Rectal smooth muscle tissue (tissue), 1 donor: ENCODE measurements around the gene LINS1.

Experiments used
- H3K27ac ChIP-seq: one replicate; pipeline ENCODE4 v1.7.0; 2013; ENCODE audit warnings: low read depth, low read length, inconsistent platforms
- H3K27me3 ChIP-seq: one replicate; pipeline ENCODE4 v1.7.0; 2013; ENCODE audit warnings: low read length; ENCODE audit not compliant: control insufficient read depth, insufficient read depth
- H3K36me3 ChIP-seq: one replicate; pipeline ENCODE4 v1.7.0; 2013; ENCODE audit warnings: low read length; ENCODE audit not compliant: control insufficient read depth, insufficient read depth
- H3K4me1 ChIP-seq: one replicate; pipeline ENCODE4 v1.7.0; 2013; ENCODE audit warnings: low read length; ENCODE audit not compliant: control insufficient read depth, insufficient read depth
- H3K4me3 ChIP-seq: one replicate; pipeline ENCODE4 v1.7.0; 2013; ENCODE audit warnings: low read length
- H3K9ac ChIP-seq: one replicate; pipeline ENCODE4 v1.7.0; 2013; ENCODE audit warnings: low read length

Gene LINS1

GRCh38 chr15:100536733-100537132 lies 65.3 kb downstream of the LINS1 start:
- Histone ChIP-seq H3K4me1 (no peaks in the 10 kb centered on the region), H3K9ac (no peak overlapping the region), H3K27ac (no peak overlapping the region), H3K4me3 (no peak overlapping the region), H3K27me3 (no peaks in the 10 kb centered on the region), H3K36me3 (no peaks in the 10 kb centered on the region)

- Histone ChIP-seq H3K27me3 (no peaks in the 10 kb centered on the region), H3K36me3 (no peaks in the 10 kb centered on the region), H3K4me3 (no peak overlapping the region), H3K27ac (no peak overlapping the region), H3K9ac (no peak overlapping the region), H3K4me1 (no peaks in the 10 kb centered on the region)
Observed at GRCh38 chr15:100533886-100534285, 68.1 kb downstream of the LINS1 start.

GRCh38 chr15:100531823-100532327 lies 70.1 kb downstream of the LINS1 start:
- Histone ChIP-seq H3K36me3 (no peaks in the 10 kb centered on the region), H3K27ac (no peak overlapping the region), H3K27me3 (no peaks in the 10 kb centered on the region), H3K9ac (no peak overlapping the region), H3K4me3 (no peak overlapping the region), H3K4me1 (no peaks in the 10 kb centered on the region)

- Histone ChIP-seq H3K27ac (no peak overlapping the region), H3K36me3 (no peaks in the 10 kb centered on the region), H3K27me3 (no peaks in the 10 kb centered on the region), H3K9ac (no peak overlapping the region), H3K4me1 (peaks cover 3% of the 10 kb centered on the region), H3K4me3 (no peak overlapping the region)
Observed at GRCh38 chr15:100531204-100531603, 70.8 kb downstream of the LINS1 start.

GRCh38 chr15:100529556-100529955 lies 72.4 kb downstream of the LINS1 start:
- Histone ChIP-seq H3K27ac (no peak overlapping the region), H3K27me3 (no peaks in the 10 kb centered on the region), H3K9ac (no peak overlapping the region), H3K36me3 (no peaks in the 10 kb centered on the region), H3K4me1 (peaks cover 9% of the 10 kb centered on the region), H3K4me3 (no peak overlapping the region)

GRCh38 chr15:100528833-100529428 lies 73.1 kb downstream of the LINS1 start, which contains the start of gene CERS3:
Gene CERS3 (minus strand): TSS chr15:100528950. CDS start chr15:100501849, 27,101 bp downstream.
- Histone ChIP-seq H3K4me3 (no peak within 1 kb of the TSS), H3K4me1 (peaks cover 9% of the 10 kb centered on the region), H3K27me3 (no peaks in the 10 kb centered on the region), H3K9ac (no peak within 1 kb of the TSS), H3K27ac (no peak within 1 kb of the TSS), H3K36me3 (no peaks in the 10 kb centered on the region)

GRCh38 chr15:100526027-100526481 lies 75.9 kb downstream of the LINS1 start:
- Histone ChIP-seq H3K9ac (no peak overlapping the region), H3K4me1 (peaks cover 9% of the 10 kb centered on the region), H3K27ac (peak overlapping the region; percentile 57), H3K27me3 (no peaks in the 10 kb centered on the region), H3K4me3 (no peak overlapping the region), H3K36me3 (no peaks in the 10 kb centered on the region)

- Histone ChIP-seq H3K9ac (no peak overlapping the region), H3K4me3 (no peak overlapping the region), H3K4me1 (peaks cover 9% of the 10 kb centered on the region), H3K36me3 (no peaks in the 10 kb centered on the region), H3K27me3 (no peaks in the 10 kb centered on the region), H3K27ac (peak overlapping the region; percentile 39)
Observed at GRCh38 chr15:100525436-100525835, 76.5 kb downstream of the LINS1 start.

- Histone ChIP-seq H3K4me3 (no peak overlapping the region), H3K27ac (no peak overlapping the region), H3K9ac (no peak overlapping the region), H3K27me3 (no peaks in the 10 kb centered on the region), H3K36me3 (no peaks in the 10 kb centered on the region), H3K4me1 (peaks cover 9% of the 10 kb centered on the region)
Observed at GRCh38 chr15:100524326-100524725, 77.7 kb downstream of the LINS1 start.

GRCh38 chr15:100521907-100522306 lies 80.1 kb downstream of the LINS1 start:
- no peaks in the 10 kb centered on the region for H3K36me3 ChIP-seq
- no peak overlapping the region for H3K4me3 ChIP-seq
- no peak overlapping the region for H3K27ac ChIP-seq
- H3K27me3 ChIP-seq, result no peaks in the 10 kb centered on the region
- H3K4me1 ChIP-seq, result peaks cover 9% of the 10 kb centered on the region
- H3K9ac ChIP-seq, result no peak overlapping the region

- no peaks in the 10 kb centered on the region for H3K36me3 ChIP-seq
- H3K9ac ChIP-seq, result no peak overlapping the region
- H3K4me3 ChIP-seq, result no peak overlapping the region
- H3K27ac ChIP-seq, result no peak overlapping the region
- no peaks in the 10 kb centered on the region for H3K4me1 ChIP-seq
- H3K27me3 ChIP-seq, result no peaks in the 10 kb centered on the region
Observed at GRCh38 chr15:100520132-100520921, 81.7 kb downstream of the LINS1 start.

GRCh38 chr15:100517846-100518245 lies 84.1 kb downstream of the LINS1 start:
- Histone ChIP-seq H3K27ac (no peak overlapping the region), H3K4me1 (no peaks in the 10 kb centered on the region), H3K4me3 (no peak overlapping the region), H3K27me3 (no peaks in the 10 kb centered on the region), H3K36me3 (no peaks in the 10 kb centered on the region), H3K9ac (no peak overlapping the region)
